Measurements from ENCODE around the gene ZNRF3.

GRCh38 chr22:28977060-28977459 lies 93.7 kb downstream of the ZNRF3 start:
- TF ChIP-seq CTCF (conservative IDR thresholded peaks at IDR 0.05; ENCODE audit: low read depth, low read length) (no peak), EZH2 (IDR thresholded peaks at IDR 0.05; ENCODE audit: low read length, unreplicated experiment) (no peak), EZH2phosphoT487 (IDR thresholded peaks at IDR 0.05; ENCODE audit: borderline replicate concordance, low read length) (no peak)
